ENCODE results near the gene UBE2D3.

The UBE2D3 gene

GRCh38 chr4:102858828-102859464 lies 31.6 kb upstream of the UBE2D3 start:
- H3K4me1 ChIP-seq (ENCODE audit: control insufficient read depth in 1 of 2, insufficient read depth in 2 of 2, low read length in 2 of 2) = no peaks in the 10 kb centered on the region
- H3K4me3 ChIP-seq (ENCODE audit: low read depth in 1 of 2, low read length in 2 of 2) = no peak overlapping the region
- H3K9me3 ChIP-seq (ENCODE audit: control insufficient read depth in 1 of 2, low read length in 2 of 2) = peaks cover 0 to 8% of the 10 kb centered on the region in 2 donors
- H3K36me3 ChIP-seq (ENCODE audit: control insufficient read depth in 1 of 2, insufficient read depth in 2 of 2, low read length in 2 of 2) = no peaks in the 10 kb centered on the region
- H3K27ac ChIP-seq (ENCODE audit: low read length) = no peak overlapping the region
- no peaks in the 10 kb centered on the region for H3K27me3 ChIP-seq (ENCODE audit: low read depth, low read length)

GRCh38 chr4:102850370-102850769 lies 23.0 kb upstream of the UBE2D3 start:
- H3K36me3 ChIP-seq (ENCODE audit: control insufficient read depth in 1 of 2, insufficient read depth in 2 of 2, low read length in 2 of 2) = no peaks in the 10 kb centered on the region
- H3K9me3 ChIP-seq (ENCODE audit: control insufficient read depth in 1 of 2, low read length in 2 of 2) = no peaks in the 10 kb centered on the region
- H3K4me1 ChIP-seq (ENCODE audit: control insufficient read depth in 1 of 2, insufficient read depth in 2 of 2, low read length in 2 of 2) = no peaks in the 10 kb centered on the region
- no peak overlapping the region for H3K4me3 ChIP-seq (ENCODE audit: low read depth in 1 of 2, low read length in 2 of 2)
- no peaks in the 10 kb centered on the region for H3K27me3 ChIP-seq (ENCODE audit: low read depth, low read length)
- no peak overlapping the region for H3K27ac ChIP-seq (ENCODE audit: low read length)

- Histone ChIP-seq H3K36me3 (ENCODE audit: control insufficient read depth in 1 of 2, insufficient read depth in 2 of 2, low read length in 2 of 2) (no peaks in the 10 kb centered on the region), H3K4me3 (ENCODE audit: low read depth in 1 of 2, low read length in 2 of 2) (no peak overlapping the region), H3K27ac (ENCODE audit: low read length) (no peak overlapping the region), H3K4me1 (ENCODE audit: control insufficient read depth in 1 of 2, insufficient read depth in 2 of 2, low read length in 2 of 2) (no peaks in the 10 kb centered on the region), H3K9me3 (ENCODE audit: control insufficient read depth in 1 of 2, low read length in 2 of 2) (no peaks in the 10 kb centered on the region), H3K27me3 (ENCODE audit: low read depth, low read length) (no peaks in the 10 kb centered on the region)
Measured at GRCh38 chr4:102849579-102850104, 22.3 kb upstream of the UBE2D3 start.

GRCh38 chr4:102847687-102848086 lies 20.3 kb upstream of the UBE2D3 start:
- H3K27ac ChIP-seq (ENCODE audit: low read length) = no peak overlapping the region

GRCh38 chr4:102843938-102844337 lies 16.6 kb upstream of the UBE2D3 start:
- Histone ChIP-seq H3K4me1 (ENCODE audit: control insufficient read depth in 1 of 2, insufficient read depth in 2 of 2, low read length in 2 of 2) (no peaks in the 10 kb centered on the region), H3K4me3 (ENCODE audit: low read depth in 1 of 2, low read length in 2 of 2) (no peak overlapping the region), H3K27me3 (ENCODE audit: low read depth, low read length) (no peaks in the 10 kb centered on the region), H3K27ac (ENCODE audit: low read length) (no peak overlapping the region), H3K36me3 (ENCODE audit: control insufficient read depth in 1 of 2, insufficient read depth in 2 of 2, low read length in 2 of 2) (no peaks in the 10 kb centered on the region), H3K9me3 (ENCODE audit: control insufficient read depth in 1 of 2, low read length in 2 of 2) (no peaks in the 10 kb centered on the region)

More at GRCh38 chr4:102847687-102848086, 20.3 kb upstream of the UBE2D3 start:
- no peaks in the 10 kb centered on the region for H3K4me1 ChIP-seq (ENCODE audit: control insufficient read depth in 1 of 2, insufficient read depth in 2 of 2, low read length in 2 of 2)
- H3K9me3 ChIP-seq (ENCODE audit: control insufficient read depth in 1 of 2, low read length in 2 of 2) = no peaks in the 10 kb centered on the region
- no peaks in the 10 kb centered on the region for H3K36me3 ChIP-seq (ENCODE audit: control insufficient read depth in 1 of 2, insufficient read depth in 2 of 2, low read length in 2 of 2)
- H3K4me3 ChIP-seq (ENCODE audit: low read depth in 1 of 2, low read length in 2 of 2) = no peak overlapping the region
- H3K27me3 ChIP-seq (ENCODE audit: low read depth, low read length) = no peaks in the 10 kb centered on the region

- no peaks in the 10 kb centered on the region for H3K9me3 ChIP-seq (ENCODE audit: control insufficient read depth in 1 of 2, low read length in 2 of 2)
- no peaks in the 10 kb centered on the region for H3K27me3 ChIP-seq (ENCODE audit: low read depth, low read length)
- H3K36me3 ChIP-seq (ENCODE audit: control insufficient read depth in 1 of 2, insufficient read depth in 2 of 2, low read length in 2 of 2) = no peaks in the 10 kb centered on the region
- no peak overlapping the region for H3K4me3 ChIP-seq (ENCODE audit: low read depth in 1 of 2, low read length in 2 of 2)
- no peaks in the 10 kb centered on the region for H3K4me1 ChIP-seq (ENCODE audit: control insufficient read depth in 1 of 2, insufficient read depth in 2 of 2, low read length in 2 of 2)
- H3K27ac ChIP-seq (ENCODE audit: low read length) = no peak overlapping the region
Measured at GRCh38 chr4:102843273-102843672, 15.9 kb upstream of the UBE2D3 start.

- H3K27ac ChIP-seq (ENCODE audit: low read length) = no peak overlapping the region
- H3K4me3 ChIP-seq (ENCODE audit: low read depth in 1 of 2, low read length in 2 of 2) = no peak overlapping the region
- H3K36me3 ChIP-seq (ENCODE audit: control insufficient read depth in 1 of 2, insufficient read depth in 2 of 2, low read length in 2 of 2) = no peaks in the 10 kb centered on the region
- no peaks in the 10 kb centered on the region for H3K9me3 ChIP-seq (ENCODE audit: control insufficient read depth in 1 of 2, low read length in 2 of 2)
- no peaks in the 10 kb centered on the region for H3K4me1 ChIP-seq (ENCODE audit: control insufficient read depth in 1 of 2, insufficient read depth in 2 of 2, low read length in 2 of 2)
- H3K27me3 ChIP-seq (ENCODE audit: low read depth, low read length) = no peaks in the 10 kb centered on the region
Measured at GRCh38 chr4:102842367-102842766, 15.0 kb upstream of the UBE2D3 start.

GRCh38 chr4:102836596-102836995 lies 9.2 kb upstream of the UBE2D3 start:
- H3K27me3 ChIP-seq (ENCODE audit: low read depth, low read length) = no peaks in the 10 kb centered on the region
- H3K27ac ChIP-seq (ENCODE audit: low read length) = no peak overlapping the region
- H3K4me3 ChIP-seq (ENCODE audit: low read depth in 1 of 2, low read length in 2 of 2) = no peak overlapping the region
- H3K4me1 ChIP-seq (ENCODE audit: control insufficient read depth in 1 of 2, insufficient read depth in 2 of 2, low read length in 2 of 2) = no peaks in the 10 kb centered on the region
- H3K9me3 ChIP-seq (ENCODE audit: control insufficient read depth in 1 of 2, low read length in 2 of 2) = no peaks in the 10 kb centered on the region
- H3K36me3 ChIP-seq (ENCODE audit: control insufficient read depth in 1 of 2, insufficient read depth in 2 of 2, low read length in 2 of 2) = no peaks in the 10 kb centered on the region

GRCh38 chr4:102832667-102833066 lies 5.3 kb upstream of the UBE2D3 start:
- Histone ChIP-seq H3K36me3 (ENCODE audit: control insufficient read depth in 1 of 2, insufficient read depth in 2 of 2, low read length in 2 of 2) (peaks cover 0 to 2% of the 10 kb centered on the region in 2 donors), H3K27me3 (ENCODE audit: low read depth, low read length) (no peaks in the 10 kb centered on the region), H3K4me3 (ENCODE audit: low read depth in 1 of 2, low read length in 2 of 2) (no peak overlapping the region), H3K4me1 (ENCODE audit: control insufficient read depth in 1 of 2, insufficient read depth in 2 of 2, low read length in 2 of 2) (peaks cover 5 to 7% of the 10 kb centered on the region in 2 donors), H3K9me3 (ENCODE audit: control insufficient read depth in 1 of 2, low read length in 2 of 2) (no peaks in the 10 kb centered on the region), H3K27ac (ENCODE audit: low read length) (no peak overlapping the region)

- no peak overlapping the region for H3K4me3 ChIP-seq (ENCODE audit: low read depth in 1 of 2, low read length in 2 of 2)
- no peaks in the 10 kb centered on the region for H3K9me3 ChIP-seq (ENCODE audit: control insufficient read depth in 1 of 2, low read length in 2 of 2)
- H3K27ac ChIP-seq (ENCODE audit: low read length) = no peak overlapping the region
- H3K27me3 ChIP-seq (ENCODE audit: low read depth, low read length) = no peaks in the 10 kb centered on the region
- H3K4me1 ChIP-seq (ENCODE audit: control insufficient read depth in 1 of 2, insufficient read depth in 2 of 2, low read length in 2 of 2) = peaks cover 5 to 7% of the 10 kb centered on the region in 2 donors
- H3K36me3 ChIP-seq (ENCODE audit: control insufficient read depth in 1 of 2, insufficient read depth in 2 of 2, low read length in 2 of 2) = peaks cover 0 to 8% of the 10 kb centered on the region in 2 donors
Measured at GRCh38 chr4:102832105-102832504, 4.8 kb upstream of the UBE2D3 start.

GRCh38 chr4:102829803-102830202 lies 2.5 kb upstream of the UBE2D3 start:
- Histone ChIP-seq H3K4me1 (ENCODE audit: control insufficient read depth in 1 of 2, insufficient read depth in 2 of 2, low read length in 2 of 2) (peaks cover 5 to 7% of the 10 kb centered on the region in 2 donors), H3K9me3 (ENCODE audit: control insufficient read depth in 1 of 2, low read length in 2 of 2) (no peaks in the 10 kb centered on the region), H3K36me3 (ENCODE audit: control insufficient read depth in 1 of 2, insufficient read depth in 2 of 2, low read length in 2 of 2) (peaks cover 0 to 31% of the 10 kb centered on the region in 2 donors), H3K27me3 (ENCODE audit: low read depth, low read length) (no peaks in the 10 kb centered on the region), H3K27ac (ENCODE audit: low read length) (no peak overlapping the region), H3K4me3 (ENCODE audit: low read depth in 1 of 2, low read length in 2 of 2) (no peak overlapping the region)

- Histone ChIP-seq H3K9me3 (ENCODE audit: control insufficient read depth in 1 of 2, low read length in 2 of 2) (no peaks in the 10 kb centered on the region), H3K27ac (ENCODE audit: low read length) (peak overlapping the region; percentile 99), H3K27me3 (ENCODE audit: low read depth, low read length) (no peaks in the 10 kb centered on the region), H3K4me3 (ENCODE audit: low read depth in 1 of 2, low read length in 2 of 2) (peak overlapping the region; percentile 90 to 92), H3K36me3 (ENCODE audit: control insufficient read depth in 1 of 2, insufficient read depth in 2 of 2, low read length in 2 of 2) (peaks cover 0 to 40% of the 10 kb centered on the region in 2 donors), H3K4me1 (ENCODE audit: control insufficient read depth in 1 of 2, insufficient read depth in 2 of 2, low read length in 2 of 2) (peaks cover 13 to 18% of the 10 kb centered on the region in 2 donors)
Measured at GRCh38 chr4:102828497-102828808, 1.1 kb upstream of the UBE2D3 start.

Measured in muscle layer of duodenum (tissue), 2 donors.